Measurements from ENCODE around the gene NPHP4.
"Not testable (repeated sequence)": the region's sequence is repeated elsewhere in the genome, so short reads cannot be mapped to it uniquely, and the experiment has no call there.

The NPHP4 gene

DNA sequence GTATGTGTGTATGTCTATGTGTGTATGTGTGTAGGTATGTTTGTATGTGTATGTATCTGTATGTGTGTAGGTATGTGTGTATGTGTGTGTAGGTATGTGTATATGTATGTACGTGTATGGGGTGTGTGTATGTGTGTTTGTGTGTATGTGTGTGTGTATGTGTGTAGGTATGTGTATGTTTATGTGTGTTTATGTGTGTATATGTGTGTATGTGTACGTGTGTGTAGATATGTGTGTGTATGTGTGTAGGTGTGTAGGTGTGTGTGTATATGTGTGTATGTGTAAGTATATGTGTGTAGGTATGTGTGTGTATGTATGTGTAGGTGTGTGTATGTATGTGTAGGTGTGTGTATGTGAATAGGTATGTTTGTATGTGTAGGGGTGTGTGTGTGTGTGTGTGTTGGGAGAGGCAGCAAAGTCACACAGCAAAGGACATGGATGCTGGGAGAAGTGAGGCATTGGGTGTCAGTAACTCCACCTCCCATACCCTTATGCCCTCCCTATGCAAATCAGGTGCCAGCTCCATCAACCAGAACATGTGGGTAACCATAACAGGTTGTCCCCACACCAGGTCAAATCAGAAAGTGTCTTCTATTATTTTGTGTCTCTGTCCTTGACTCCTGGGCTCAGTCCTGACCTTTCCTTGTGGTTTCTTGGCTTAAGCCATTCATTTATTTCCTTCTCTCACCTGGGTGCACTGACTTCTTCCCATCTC, 38.5 kb upstream of the NPHP4 start:
- in situ Hi-C loops (cut with HindIII; ENCODE audit: low pct_unique_long_range_greater_than_20kb, low sequenced_read_pairs): no loop called here
- DNase-seq (ENCODE audit: low read depth in 1 of 2, low spot score in 1 of 2): peak in 1 of 2 experiments; percentile 15
- TF ChIP-seq JUND (IDR thresholded peaks at IDR 0.05; ENCODE audit: low read depth): no peak

DNA sequence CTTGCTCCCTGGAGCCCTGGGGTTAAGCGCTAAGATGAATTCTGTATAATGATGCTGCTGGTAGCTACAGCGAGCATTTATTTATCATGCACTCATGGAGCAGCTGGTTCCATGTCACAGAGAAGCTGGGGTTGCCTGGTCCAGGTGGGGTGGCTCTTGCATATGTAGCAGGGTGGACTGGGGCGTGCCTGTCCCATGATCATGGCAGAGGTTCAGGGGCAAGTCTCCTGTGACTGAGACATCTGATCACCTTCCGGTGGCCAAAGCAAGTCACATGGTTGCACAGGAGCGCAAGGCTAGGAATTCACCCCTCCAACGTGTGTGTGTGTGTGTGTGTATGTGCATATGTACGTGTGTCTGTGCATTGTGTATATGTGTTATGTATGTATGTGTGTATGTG, 37.9 kb upstream of the NPHP4 start:
- in situ Hi-C loops (cut with HindIII; ENCODE audit: low pct_unique_long_range_greater_than_20kb, low sequenced_read_pairs): no loop called here
- no peak for TF ChIP-seq JUND (IDR thresholded peaks at IDR 0.05; ENCODE audit: low read depth)
- DNase-seq (ENCODE audit: low read depth in 1 of 2, low spot score in 1 of 2): no peak

- no peak for DNase-seq (ENCODE audit: low read depth in 1 of 2, low spot score in 1 of 2)
- no peak for TF ChIP-seq JUND (IDR thresholded peaks at IDR 0.05; ENCODE audit: low read depth)
- in situ Hi-C loops (cut with HindIII; ENCODE audit: low pct_unique_long_range_greater_than_20kb, low sequenced_read_pairs): no loop called here
Measured at GRCh38 chr1:6029351-6029750, 37.1 kb upstream of the NPHP4 start.

DNA sequence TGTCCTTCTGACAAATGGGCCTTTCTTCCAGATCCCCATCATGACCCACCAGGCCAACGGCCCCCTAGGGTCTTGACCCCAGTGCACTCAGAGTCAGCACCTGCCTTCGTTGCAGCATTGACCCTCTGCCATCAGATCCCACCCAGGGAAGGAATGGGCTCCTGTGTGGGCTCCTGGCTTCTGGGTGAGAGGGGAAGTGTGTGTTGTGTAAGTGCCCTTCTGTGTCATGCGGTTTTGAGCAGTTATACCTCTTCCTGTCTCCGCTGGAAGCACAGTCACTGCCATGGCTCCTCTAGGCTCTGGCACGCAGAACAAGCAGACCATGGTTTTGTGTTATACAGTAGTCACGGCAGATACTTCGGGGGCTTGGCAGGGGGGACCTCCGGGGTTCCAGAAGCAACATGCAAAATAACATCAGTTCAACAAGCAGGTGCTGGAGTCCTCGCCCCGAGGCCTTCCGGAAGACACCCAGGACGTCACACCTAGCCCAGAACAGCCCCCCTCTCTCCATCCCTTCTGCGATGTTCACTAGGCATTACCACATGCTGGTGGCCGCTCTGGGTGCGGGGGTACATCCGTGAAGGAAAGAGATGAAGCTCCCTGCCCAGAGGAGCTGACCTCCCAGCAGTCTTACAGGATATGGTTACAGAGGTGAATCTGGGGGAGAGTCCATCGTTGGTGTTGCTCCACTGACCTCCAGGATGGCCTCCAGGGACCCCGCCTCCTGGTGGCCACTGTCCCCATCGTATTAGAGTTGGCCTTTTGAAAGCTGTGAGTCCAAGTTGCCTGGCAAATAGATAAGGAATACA, 36.0 kb upstream of the NPHP4 start:
- DNase-seq (ENCODE audit: low read depth in 1 of 2, low spot score in 1 of 2): no peak
- in situ Hi-C loops (cut with HindIII; ENCODE audit: low pct_unique_long_range_greater_than_20kb, low sequenced_read_pairs): no loop called here
- no peak for TF ChIP-seq JUND (IDR thresholded peaks at IDR 0.05; ENCODE audit: low read depth)

DNA sequence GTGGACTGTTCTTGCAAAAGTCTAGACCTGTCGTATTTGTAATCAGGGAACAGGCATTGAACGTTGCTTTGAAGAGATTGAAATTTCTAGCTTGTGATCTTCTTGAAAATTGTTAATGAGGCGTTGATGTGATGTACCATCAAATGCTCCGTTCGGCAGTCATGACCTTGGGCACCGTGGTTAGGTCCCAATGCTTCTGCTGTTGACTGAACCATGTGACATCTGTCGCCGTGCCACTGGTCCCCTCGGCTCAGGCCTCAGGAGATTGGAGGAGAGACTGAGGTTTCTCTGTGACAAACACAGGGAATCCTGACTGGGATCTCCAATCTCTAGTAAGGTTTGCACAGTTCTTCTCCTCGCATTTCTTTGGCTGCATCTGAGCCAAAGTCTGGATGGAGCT, 35.4 kb upstream of the NPHP4 start:
- TF ChIP-seq JUND (IDR thresholded peaks at IDR 0.05; ENCODE audit: low read depth): no peak
- in situ Hi-C loops (cut with HindIII; ENCODE audit: low pct_unique_long_range_greater_than_20kb, low sequenced_read_pairs): no loop called here

DNA sequence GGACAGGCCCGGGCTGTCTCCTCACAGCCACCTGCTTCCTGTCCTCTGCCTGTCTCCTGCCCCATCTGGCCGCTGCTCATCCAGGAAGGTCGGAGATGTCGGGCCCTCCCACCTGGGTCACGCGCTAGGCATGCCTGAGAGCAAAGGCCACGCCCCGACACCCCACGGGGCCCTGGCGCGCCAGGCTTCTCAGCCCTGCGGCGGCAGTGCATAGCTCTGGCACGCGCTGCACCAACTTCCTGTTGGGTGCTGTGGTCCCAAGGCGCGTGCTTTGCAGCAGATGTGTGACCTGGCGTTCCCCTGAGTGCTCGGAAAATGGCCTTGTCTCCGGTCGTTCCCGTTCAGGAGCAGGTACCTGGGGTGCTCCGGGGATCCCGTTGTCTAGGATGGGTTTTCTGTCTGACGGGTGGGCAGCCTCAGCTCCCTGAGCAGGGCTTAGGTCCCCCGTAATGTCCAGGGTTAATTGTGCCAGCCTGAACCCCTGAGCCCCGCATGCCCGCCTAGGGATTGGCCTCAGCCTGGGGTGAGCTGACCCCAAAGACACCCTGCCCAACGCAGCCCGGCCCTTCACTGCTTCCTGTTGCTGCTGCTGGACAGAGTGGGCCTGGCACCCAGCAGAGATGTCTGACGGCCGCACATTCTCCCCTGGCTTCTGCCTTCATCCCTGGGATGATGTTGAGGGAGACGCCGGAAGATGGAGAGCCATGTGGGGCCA, 34.0 kb upstream of the NPHP4 start:
- in situ Hi-C loops (cut with HindIII; ENCODE audit: low pct_unique_long_range_greater_than_20kb, low sequenced_read_pairs): no loop called here
- DNase-seq (ENCODE audit: low read depth in 1 of 2, low spot score in 1 of 2): peak; percentile 35 to 81
- no peak for TF ChIP-seq JUND (IDR thresholded peaks at IDR 0.05; ENCODE audit: low read depth)

More for the DNA sequence above, 35.4 kb upstream of the NPHP4 start:
- no peak for DNase-seq (ENCODE audit: low read depth in 1 of 2, low spot score in 1 of 2)

DNA sequence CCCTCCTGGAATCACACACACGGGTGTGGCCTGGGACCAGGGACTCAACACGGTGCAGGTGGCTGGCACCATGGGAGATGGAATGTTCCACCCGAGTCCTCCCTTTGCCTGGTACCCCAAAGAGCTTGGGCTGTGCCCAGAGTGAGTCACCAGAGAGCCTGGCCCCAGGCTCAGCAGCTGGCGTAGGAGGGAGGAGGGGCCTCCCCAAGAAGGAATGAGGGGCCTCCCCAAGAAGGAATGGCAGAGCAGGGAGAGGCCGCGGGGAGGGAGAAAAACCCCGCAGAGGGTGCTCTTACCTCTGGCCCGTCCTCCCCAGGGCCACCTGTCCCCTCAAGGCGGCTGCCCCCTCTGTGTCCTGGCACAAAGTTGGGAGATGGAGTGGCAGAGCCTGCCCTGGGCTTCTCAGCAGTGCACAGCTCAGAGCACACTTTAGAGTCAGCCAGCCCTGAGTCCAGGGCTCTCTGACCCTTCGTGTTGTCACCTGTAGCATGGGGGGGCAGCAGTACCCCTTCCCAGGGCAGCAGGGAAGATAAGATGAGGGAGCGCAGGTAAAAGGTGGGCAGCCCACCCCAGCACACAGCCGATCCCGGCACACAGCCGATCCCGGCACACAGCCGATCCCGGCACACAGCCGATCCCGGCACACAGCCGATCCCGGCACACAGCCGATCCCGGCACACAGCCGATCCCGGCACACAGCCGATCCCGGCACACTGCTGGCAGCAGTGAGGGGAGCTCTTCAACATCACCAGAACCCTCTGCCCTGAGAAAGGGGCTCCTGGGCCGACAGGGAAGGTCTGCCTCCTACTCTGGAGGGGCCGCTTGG, 33.3 kb upstream of the NPHP4 start:
- in situ Hi-C loops (cut with HindIII; ENCODE audit: low pct_unique_long_range_greater_than_20kb, low sequenced_read_pairs): no loop called here
- no peak for TF ChIP-seq JUND (IDR thresholded peaks at IDR 0.05; ENCODE audit: low read depth)
- DNase-seq (ENCODE audit: low read depth in 1 of 2, low spot score in 1 of 2): no peak

DNA sequence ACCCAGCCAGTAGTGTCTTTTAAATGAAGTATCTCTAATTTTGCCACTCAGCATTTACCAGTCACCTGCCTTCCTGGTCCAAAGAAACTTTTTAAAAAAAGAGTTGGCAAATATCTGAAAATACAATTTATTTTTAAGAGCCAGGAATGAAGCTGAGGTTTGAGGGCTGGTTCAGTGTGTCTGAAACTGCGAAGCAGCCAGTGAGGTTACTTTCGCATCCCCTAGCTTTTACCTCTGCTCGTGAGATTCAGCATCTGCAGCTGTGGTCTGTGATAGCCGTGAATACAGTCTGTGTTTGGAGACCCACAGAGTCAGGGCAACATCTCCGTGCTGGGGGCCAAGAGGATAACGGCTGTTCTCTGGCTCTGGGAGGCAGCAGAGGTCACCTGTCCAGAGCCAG, 32.2 kb upstream of the NPHP4 start:
- in situ Hi-C loops (cut with HindIII; ENCODE audit: low pct_unique_long_range_greater_than_20kb, low sequenced_read_pairs): no loop called here
- TF ChIP-seq JUND (IDR thresholded peaks at IDR 0.05; ENCODE audit: low read depth): no peak
- no peak for DNase-seq (ENCODE audit: low read depth in 1 of 2, low spot score in 1 of 2)

- no peak for TF ChIP-seq JUND (IDR thresholded peaks at IDR 0.05; ENCODE audit: low read depth)
- in situ Hi-C loops (cut with HindIII; ENCODE audit: low pct_unique_long_range_greater_than_20kb, low sequenced_read_pairs): no loop called here
Measured at GRCh38 chr1:6023346-6023745, 31.1 kb upstream of the NPHP4 start.

GRCh38 chr1:6022193-6022592, 30.0 kb upstream of the NPHP4 start:
- in situ Hi-C loops (cut with HindIII; ENCODE audit: low pct_unique_long_range_greater_than_20kb, low sequenced_read_pairs): no loop called here
- no peak for DNase-seq (ENCODE audit: low read depth in 1 of 2, low spot score in 1 of 2)
- TF ChIP-seq JUND (IDR thresholded peaks at IDR 0.05; ENCODE audit: low read depth): no peak

More at GRCh38 chr1:6023346-6023745, 31.1 kb upstream of the NPHP4 start:
- no peak for DNase-seq (ENCODE audit: low read depth in 1 of 2, low spot score in 1 of 2)

GRCh38 chr1:6019166-6019845, 27.1 kb upstream of the NPHP4 start:
- no peak for DNase-seq (ENCODE audit: low read depth in 1 of 2, low spot score in 1 of 2)
- in situ Hi-C loops (cut with HindIII; ENCODE audit: low pct_unique_long_range_greater_than_20kb, low sequenced_read_pairs): no loop called here
- no peak for TF ChIP-seq JUND (IDR thresholded peaks at IDR 0.05; ENCODE audit: low read depth)

DNA sequence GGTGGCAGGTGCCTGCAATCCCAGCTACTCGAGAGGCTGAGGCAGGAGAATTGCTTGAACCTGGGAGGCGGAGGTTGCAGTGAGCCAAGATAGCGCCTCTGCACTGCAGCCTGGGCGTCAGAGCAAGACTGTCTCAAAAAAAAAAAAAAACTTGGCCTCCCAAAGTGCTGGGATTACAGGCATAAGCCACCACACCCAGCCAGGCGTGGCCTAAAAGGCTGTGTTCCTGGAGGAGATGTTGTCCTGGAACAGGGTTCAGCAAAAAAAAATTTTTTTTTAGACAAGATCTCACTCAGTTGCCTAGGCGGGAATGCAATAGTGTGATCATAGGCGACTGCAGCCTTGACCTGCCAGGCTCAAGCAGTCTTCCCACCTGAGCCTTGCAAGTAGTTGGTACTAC, 25.4 kb upstream of the NPHP4 start:
- in situ Hi-C loops (cut with HindIII; ENCODE audit: low pct_unique_long_range_greater_than_20kb, low sequenced_read_pairs); DNase-seq (ENCODE audit: low read depth in 1 of 2, low spot score in 1 of 2): not testable (repeated sequence)

All from T47D (cell line).